IMR-90 (cell line): ENCODE measurements around the gene TFAP2A. TPM values are rescaled to one million over a fixed set of nuclear protein-coding genes. Genes with fewer than 3 reads are reported as not detected.
A peak's percentile ranks its signal among the peaks of the same experiment; 100 is the strongest.

Experiments
- ATAC-seq: fragments of 200-7000 bp; cut with Tn5 transposase; 2 replicates; pipeline ENCODE4 v1.9.1; 2020; ENCODE audit warnings: low read depth, mild to moderate bottlenecking, moderate library complexity
- BruUV-seq: library from RNA; stranded (reverse); fragments of 400-500 nt; replicated peaks from 2 replicates; lab custom pipeline; 2021; lab: Mats Ljungman, UMichigan
- CTCF ChIA-PET: fragments of 300-600 bp; formaldehyde crosslinking; extraction: SDS; loops from one replicate; lab custom pipeline; 2021; ENCODE audit warnings: antibody characterized with exemption; lab: Yijun Ruan, JAX
- POLR2A ChIA-PET: fragments of 300-600 bp; sonication (Branson Sonifier 250); formaldehyde crosslinking; loops from one replicate; lab custom pipeline; 2022; ENCODE audit warnings: antibody characterized with exemption; ENCODE audit not compliant: unreplicated experiment; lab: Charles Lee
- DNase-seq: peaks from one replicate; pipeline ENCODE4 v3.0.0; 2013
- H2AFZ ChIP-seq: replicated peaks from 2 replicates; pipeline ENCODE3; 2013; ENCODE audit warnings: low read length, mild to moderate bottlenecking; ENCODE audit not compliant: poor library complexity
- H2AK5ac ChIP-seq: 2 replicates; pipeline ENCODE4 v1.6.1; 2013; ENCODE audit warnings: low read depth, low read length, inconsistent platforms
- H2AK9ac ChIP-seq: replicated peaks from 2 replicates; pipeline ENCODE3; 2013; ENCODE audit warnings: mild to moderate bottlenecking, low read depth, low read length, moderate library complexity; ENCODE audit not compliant: poor library complexity
- H2BK120ac ChIP-seq: 2 replicates; pipeline ENCODE4 v1.6.1; 2013; ENCODE audit warnings: low read depth, low read length, inconsistent platforms
- H2BK15ac ChIP-seq: 3 replicates; pipeline ENCODE4 v1.6.1; 2013; ENCODE audit warnings: low read depth, low read length, inconsistent platforms
- H2BK20ac ChIP-seq: 2 replicates; pipeline ENCODE4 v1.6.1; 2013; ENCODE audit warnings: low read depth, mild to moderate bottlenecking, inconsistent platforms, low read length, moderate library complexity
- H2BK5ac ChIP-seq: 2 replicates; pipeline ENCODE4 v1.6.1; 2013; ENCODE audit warnings: mild to moderate bottlenecking, low read depth, low read length, inconsistent platforms; ENCODE audit not compliant: poor library complexity, severe bottlenecking
- H3K14ac ChIP-seq: replicated peaks from 2 replicates; pipeline ENCODE4 v1.6.1; 2013; ENCODE audit warnings: low read depth, low read length, inconsistent platforms
- H3K18ac ChIP-seq: 2 replicates; pipeline ENCODE4 v1.6.1; 2013; ENCODE audit warnings: low read depth, low read length, control low read depth
- H3K23ac ChIP-seq: 2 replicates; pipeline ENCODE4 v1.6.1; 2013; ENCODE audit warnings: low read depth, low read length, inconsistent platforms
- H3K27ac ChIP-seq: 2 replicates; pipeline ENCODE4 v1.5.1; 2013; ENCODE audit warnings: mild to moderate bottlenecking, control low read depth, low read length; ENCODE audit not compliant: insufficient read depth
- H3K27me3 ChIP-seq: 2 replicates; pipeline ENCODE4 v1.6.1; 2013; ENCODE audit warnings: low read length; ENCODE audit not compliant: control insufficient read depth, insufficient read depth
- H3K36me3 ChIP-seq: 2 replicates; pipeline ENCODE4 v1.6.1; 2013; ENCODE audit warnings: low read length, mixed read lengths; ENCODE audit not compliant: control insufficient read depth, insufficient read depth
- H3K4ac ChIP-seq: 2 replicates; pipeline ENCODE4 v1.6.1; 2013; ENCODE audit warnings: low read depth, low read length, inconsistent platforms
- H3K4me1 ChIP-seq: 2 replicates; pipeline ENCODE4 v1.6.1; 2013; ENCODE audit warnings: low read length, mixed read lengths; ENCODE audit not compliant: control insufficient read depth, insufficient read depth
- H3K4me2 ChIP-seq: 2 replicates; pipeline ENCODE4 v1.6.1; 2013; ENCODE audit warnings: low read depth, mild to moderate bottlenecking, control low read depth, low read length, moderate library complexity
- H3K4me3 ChIP-seq: 2 replicates; pipeline ENCODE4 v1.5.1; 2013; ENCODE audit warnings: low read depth, mild to moderate bottlenecking, control low read depth, low read length, moderate library complexity; ENCODE audit not compliant: insufficient read depth
- H3K56ac ChIP-seq: 2 replicates; pipeline ENCODE4 v1.6.1; 2013; ENCODE audit warnings: low read length, inconsistent platforms; ENCODE audit not compliant: insufficient read depth; ENCODE audit errors: extremely low read depth
- H3K79me1 ChIP-seq, 2 experiments: 2 replicates each; pipeline ENCODE4 v1.6.1; 2013; ENCODE audit warnings: low read length in 2 of 2, inconsistent platforms in 1 of 2, low read depth in 1 of 2
- H3K9ac ChIP-seq: 2 replicates; pipeline ENCODE4 v1.6.1; 2013; ENCODE audit warnings: low read depth, low read length, control low read depth
- H3K9me1 ChIP-seq: 2 replicates; pipeline ENCODE4 v1.6.1; 2013; ENCODE audit warnings: low read length, inconsistent platforms; ENCODE audit not compliant: insufficient read depth
- H3K9me3 ChIP-seq: 2 replicates; pipeline ENCODE4 v1.6.1; 2013; ENCODE audit warnings: low read length; ENCODE audit not compliant: control insufficient read depth, insufficient read depth
- H4K20me1 ChIP-seq: 2 replicates; pipeline ENCODE4 v1.6.1; 2013; ENCODE audit warnings: low read length, inconsistent platforms; ENCODE audit not compliant: insufficient read depth
- H4K5ac ChIP-seq: 2 replicates; pipeline ENCODE4 v1.6.1; 2013; ENCODE audit warnings: mild to moderate bottlenecking, low read depth, low read length, control low read depth
- H4K8ac ChIP-seq, 2 experiments: 2 replicates each; pipeline ENCODE4 v1.6.1; 2013; ENCODE audit warnings: low read depth in 2 of 2, low read length in 2 of 2, control low read depth in 1 of 2, inconsistent platforms in 1 of 2
- H4K91ac ChIP-seq: 2 replicates; pipeline ENCODE4 v1.6.1; 2013; ENCODE audit warnings: low read depth, low read length, inconsistent platforms; ENCODE audit not compliant: insufficient read depth
- BHLHE40 ChIP-seq: fragments of 150-350 bp; IDR thresholded peaks from 2 replicates; pipeline ENCODE4 v1.6.1; 2016; ENCODE audit warnings: mild to moderate bottlenecking, low read depth, low read length
- CEBPB ChIP-seq: IDR thresholded peaks from 2 replicates; pipeline ENCODE4 v1.6.1; 2012; ENCODE audit warnings: low read depth, low read length, improper control_type of control experiment
- FOS ChIP-seq: fragments of 150-350 bp; IDR thresholded peaks from 2 replicates; pipeline ENCODE4 v1.6.1; 2016; ENCODE audit warnings: low read depth, low read length
- MAFK ChIP-seq: IDR thresholded peaks from 2 replicates; pipeline ENCODE4 v1.6.1; 2012; ENCODE audit warnings: low read depth, low read length, improper control_type of control experiment
- MAZ ChIP-seq: IDR thresholded peaks from 2 replicates; pipeline ENCODE4 v1.6.1; 2012; ENCODE audit warnings: low read depth, mild to moderate bottlenecking, low read length, improper control_type of control experiment, moderate library complexity, borderline replicate concordance
- MXI1 ChIP-seq: IDR thresholded peaks from 2 replicates; pipeline ENCODE4 v1.6.1; 2012; ENCODE audit warnings: low read depth, mild to moderate bottlenecking, low read length, moderate library complexity, borderline replicate concordance
- NFE2L2 ChIP-seq: fragments of 150-350 bp; IDR thresholded peaks from 2 replicates; pipeline ENCODE4 v1.6.1; 2016; ENCODE audit warnings: low read depth, mild to moderate bottlenecking, low read length
- POLR2A ChIP-seq: IDR thresholded peaks from 2 replicates; pipeline ENCODE4 v1.6.1; 2012; ENCODE audit warnings: mild to moderate bottlenecking, low read depth, low read length
- RAD21 ChIP-seq: IDR thresholded peaks from 2 replicates; pipeline ENCODE4 v1.6.1; 2012; ENCODE audit warnings: low read length, improper control_type of control experiment
- RCOR1 ChIP-seq: IDR thresholded peaks from 2 replicates; pipeline ENCODE4 v1.6.1; 2012; ENCODE audit warnings: mild to moderate bottlenecking, low read length, improper control_type of control experiment; ENCODE audit not compliant: insufficient replicate concordance
- SMC3 ChIP-seq: fragments of 150-350 bp; IDR thresholded peaks from 2 replicates; pipeline ENCODE4 v1.6.1; 2016; ENCODE audit warnings: low read depth, mild to moderate bottlenecking, antibody characterized with exemption, low read length, moderate library complexity
- WGBS, 2 experiments: methylation state at CpG; one replicate each; pipeline versions ENCODE4 v1.1.5 to v1.1.7; 2013; ENCODE audit warnings: missing lambda C conversion rate in 2 of 2; ENCODE audit not compliant: insufficient read length in 1 of 2; ENCODE audit errors: extremely low coverage in 2 of 2; 5-methylcytosine and 5-hydroxymethylcytosine counted together
- dilution Hi-C: fragments of 300-500 bp; cut with HindIII; formaldehyde crosslinking; loops from one replicate; pipeline ENCODE4 v1.14.3; 2018; ENCODE audit warnings: low sequenced_read_pairs; ENCODE audit not compliant: unreplicated experiment
- in situ Hi-C: fragments of 300-500 bp; cut with MboI; formaldehyde crosslinking; loops from 3 replicates; pipeline ENCODE4 v1.14.3; 2019; ENCODE audit warnings: low sequenced_read_pairs, inconsistent platforms, mixed read lengths
- intact Hi-C: fragments of 100-400 bp; cut with micrococcal nuclease; formaldehyde crosslinking; loops from 2 replicates; pipeline ENCODE4 v1.10.0; 2022
- polyA plus RNA-seq, 3 experiments: library from polyadenylated mRNA; depleted of rRNA; stranded (reverse); fragments of >200 nt; gene quantifications; 2 replicates each; pipeline ENCODE4 v1.2.3, GENCODE V29; 2012; ENCODE audit warnings: low replicate concordance in 1 of 3
- total RNA-seq: library from RNA; depleted of rRNA; stranded (reverse); fragments of >200 nt; gene quantifications from 2 replicates; pipeline ENCODE4 v1.2.3, GENCODE V29; 2012
- TF ChIP-seq, protein P1 (sequence below): conservative IDR thresholded peaks from 2 replicates; pipeline ENCODE4 v1.5.1; 2012; ENCODE audit warnings: mild to moderate bottlenecking, low read depth, low read length, improper control_type of control experiment
- TF ChIP-seq, protein P2 (sequence below): fragments of 150-350 bp; IDR thresholded peaks from 2 replicates; pipeline ENCODE4 v1.6.1; 2017; ENCODE audit warnings: mild to moderate bottlenecking, antibody characterized with exemption, low read length, low read depth
- TF ChIP-seq, protein P3 (sequence below): fragments of 150-350 bp; IDR thresholded peaks from 2 replicates; pipeline ENCODE4 v1.6.1; 2016; ENCODE audit warnings: low read depth, mild to moderate bottlenecking, low read length, moderate library complexity, borderline replicate concordance

Gene TFAP2A
- total and polyA plus RNA-seq, 2 of the 4 experiments (the other 2 are of a cell fraction): 0.72 to 7.1 TPM

- peak; percentile 47 for DNase-seq
- TF ChIP-seq RCOR1 (no peak), SMC3 (no peak), BHLHE40 (no peak), FOS (no peak), MXI1 (no peak), NFE2L2 (no peak), POLR2A (no peak), RAD21 (no peak), MAZ (no peak), MAFK (no peak), CEBPB (no peak)
- TF ChIP-seq, protein P1, sequence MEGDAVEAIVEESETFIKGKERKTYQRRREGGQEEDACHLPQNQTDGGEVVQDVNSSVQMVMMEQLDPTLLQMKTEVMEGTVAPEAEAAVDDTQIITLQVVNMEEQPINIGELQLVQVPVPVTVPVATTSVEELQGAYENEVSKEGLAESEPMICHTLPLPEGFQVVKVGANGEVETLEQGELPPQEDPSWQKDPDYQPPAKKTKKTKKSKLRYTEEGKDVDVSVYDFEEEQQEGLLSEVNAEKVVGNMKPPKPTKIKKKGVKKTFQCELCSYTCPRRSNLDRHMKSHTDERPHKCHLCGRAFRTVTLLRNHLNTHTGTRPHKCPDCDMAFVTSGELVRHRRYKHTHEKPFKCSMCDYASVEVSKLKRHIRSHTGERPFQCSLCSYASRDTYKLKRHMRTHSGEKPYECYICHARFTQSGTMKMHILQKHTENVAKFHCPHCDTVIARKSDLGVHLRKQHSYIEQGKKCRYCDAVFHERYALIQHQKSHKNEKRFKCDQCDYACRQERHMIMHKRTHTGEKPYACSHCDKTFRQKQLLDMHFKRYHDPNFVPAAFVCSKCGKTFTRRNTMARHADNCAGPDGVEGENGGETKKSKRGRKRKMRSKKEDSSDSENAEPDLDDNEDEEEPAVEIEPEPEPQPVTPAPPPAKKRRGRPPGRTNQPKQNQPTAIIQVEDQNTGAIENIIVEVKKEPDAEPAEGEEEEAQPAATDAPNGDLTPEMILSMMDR: no peak
- TF ChIP-seq, protein P2, sequence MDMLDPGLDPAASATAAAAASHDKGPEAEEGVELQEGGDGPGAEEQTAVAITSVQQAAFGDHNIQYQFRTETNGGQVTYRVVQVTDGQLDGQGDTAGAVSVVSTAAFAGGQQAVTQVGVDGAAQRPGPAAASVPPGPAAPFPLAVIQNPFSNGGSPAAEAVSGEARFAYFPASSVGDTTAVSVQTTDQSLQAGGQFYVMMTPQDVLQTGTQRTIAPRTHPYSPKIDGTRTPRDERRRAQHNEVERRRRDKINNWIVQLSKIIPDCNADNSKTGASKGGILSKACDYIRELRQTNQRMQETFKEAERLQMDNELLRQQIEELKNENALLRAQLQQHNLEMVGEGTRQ: no peak
- TF ChIP-seq, protein P3, sequence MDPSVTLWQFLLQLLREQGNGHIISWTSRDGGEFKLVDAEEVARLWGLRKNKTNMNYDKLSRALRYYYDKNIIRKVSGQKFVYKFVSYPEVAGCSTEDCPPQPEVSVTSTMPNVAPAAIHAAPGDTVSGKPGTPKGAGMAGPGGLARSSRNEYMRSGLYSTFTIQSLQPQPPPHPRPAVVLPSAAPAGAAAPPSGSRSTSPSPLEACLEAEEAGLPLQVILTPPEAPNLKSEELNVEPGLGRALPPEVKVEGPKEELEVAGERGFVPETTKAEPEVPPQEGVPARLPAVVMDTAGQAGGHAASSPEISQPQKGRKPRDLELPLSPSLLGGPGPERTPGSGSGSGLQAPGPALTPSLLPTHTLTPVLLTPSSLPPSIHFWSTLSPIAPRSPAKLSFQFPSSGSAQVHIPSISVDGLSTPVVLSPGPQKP: no peak
Observed at GRCh38 chr6:10418862-10419748, 4.2 kb upstream of the TFAP2A start.

More at GRCh38 chr6:10418862-10419748, 4.2 kb upstream of the TFAP2A start:
- Histone ChIP-seq H2BK120ac (no peak overlapping the region), H2AK9ac (peak overlapping the region; percentile 80), H4K20me1 (no peaks in the 10 kb centered on the region), H3K4me1 (no peaks in the 10 kb centered on the region), H2BK20ac (no peak overlapping the region), H2AK5ac (no peak overlapping the region; the same call in 1 of the 2 replicates), H3K14ac (no peak overlapping the region), H3K9ac (no peak overlapping the region), H2AFZ (peak overlapping the region; percentile 66), H4K8ac (no peak overlapping the region), H3K27ac (no peak overlapping the region), H3K4me3 (no peak overlapping the region), H3K27me3 (peaks cover 97% of the 10 kb centered on the region), H4K91ac (no peak overlapping the region), H2BK5ac (no peak overlapping the region), H3K79me1 (no peaks in the 10 kb centered on the region), H2BK15ac (no peak overlapping the region), H3K56ac (no peak overlapping the region), H3K23ac (no peak overlapping the region; the same call in 1 of the 2 replicates), H4K5ac (no peak overlapping the region), H3K4ac (no peak overlapping the region), H3K9me1 (no peaks in the 10 kb centered on the region), H3K36me3 (no peaks in the 10 kb centered on the region), H3K18ac (no peak overlapping the region), H3K4me2 (peak overlapping the region; percentile 20), H3K9me3 (no peaks in the 10 kb centered on the region)
- ChIA-PET POLR2A (no interaction called here), CTCF (interaction anchor here (0.8 kb wide), 1 partner anchor 9 kb away, joined by 3 read pairs; no protein-coding TSS in a partner anchor)
- dilution Hi-C loops (no loop called here), intact Hi-C loops (loop anchor here (10.0 kb wide), 2 partner anchors 774 to 1014 kb away; no protein-coding TSS in a partner anchor), in situ Hi-C loops (loop anchor here (25.0 kb wide), 2 partner anchors 882 to 1982 kb away; partner anchors contain the start of gene SLC35B3)
- 7% methylated on average over 25 of the region's 56 CpGs; no CpG with 5 or more reads in 1 of the 2 experiments for WGBS, 2 experiments
- no TSS peak for BruUV-seq
- no peak for ATAC-seq
